RPMI7951 (cell line): Measurements from ENCODE around the gene WFDC5. TPM values are rescaled to one million over a fixed set of nuclear protein-coding genes. Genes with fewer than 3 reads are reported as not detected.

Experiments used
- total RNA-seq: library from RNA; depleted of rRNA; stranded (reverse); fragments of >200 nt; shearing (Covaris generic); gene quantifications from 2 replicates; pipeline ENCODE4 v1.2.3, GENCODE V29; 2014; rRNA removed

Gene WFDC5
- total RNA-seq, 1 experiment from 2014 or later: not detected

Other genes with a start within 250 kb of the WFDC5 start
- gene YWHAB, start 229.5 kb downstream of the WFDC5 start, total RNA-seq: 109 and 135 TPM in 2 replicates
- 4.9 and 6.2 TPM in 2 replicates for gene PABPC1L, start 205.1 kb downstream of the WFDC5 start, total RNA-seq
- gene TOMM34, start 154.8 kb downstream of the WFDC5 start, total RNA-seq: 68.0 and 90.6 TPM in 2 replicates
- 26.2 and 26.7 TPM in 2 replicates for gene STK4, start 148.7 kb downstream of the WFDC5 start, total RNA-seq
- gene KCNS1, start 14.0 kb downstream of the WFDC5 start, total RNA-seq: 0.12 and 0.39 TPM in 2 replicates
- gene WFDC12, start 9.3 kb upstream of the WFDC5 start, total RNA-seq: not detected in 2 replicates
- not detected in 2 replicates for gene PI3, start 59.7 kb upstream of the WFDC5 start, total RNA-seq
- gene SEMG1, start 91.9 kb upstream of the WFDC5 start, total RNA-seq: not detected in 2 replicates
- not detected in 2 replicates for gene SEMG2, start 106.2 kb upstream of the WFDC5 start, total RNA-seq
- gene SLPI, start 139.4 kb upstream of the WFDC5 start, total RNA-seq: not detected in 2 replicates
- not detected in 2 replicates for gene RBPJL, start 191.7 kb upstream of the WFDC5 start, total RNA-seq
- gene MATN4, start 193.1 kb upstream of the WFDC5 start, total RNA-seq: 0.10 TPM in 1 of 2 replicates, not detected in the other
- 88.2 and 103 TPM in 2 replicates for gene SDC4, start 233.2 kb upstream of the WFDC5 start, total RNA-seq
- 29.2 and 33.7 TPM in 2 replicates for gene SYS1, start 248.0 kb upstream of the WFDC5 start, total RNA-seq